GM23338 (cell line): ENCODE data around the gene ANKRD66.

ENCODE experiments used
- EZH2 ChIP-seq: fragments of 200-600 bp; sonication (generic); IDR thresholded peaks from one replicate; pipeline ENCODE4 v1.8.0; 2017; ENCODE audit warnings: antibody characterized with exemption, mild to moderate bottlenecking, low read depth; ENCODE audit not compliant: unreplicated experiment
- TF ChIP-seq, protein P1 (sequence below), 2 experiments: fragments of 200-600 bp in 1 of 2; sonication (generic) in 1 of 2; conservative IDR thresholded peaks; 2 replicates each; pipeline versions ENCODE4 v1.5.1 to v1.6.1; 2016 to 2017; ENCODE audit warnings: antibody characterized with exemption in 2 of 2, low read depth in 2 of 2, mild to moderate bottlenecking in 2 of 2, moderate library complexity in 1 of 2

- TF ChIP-seq, protein P1, sequence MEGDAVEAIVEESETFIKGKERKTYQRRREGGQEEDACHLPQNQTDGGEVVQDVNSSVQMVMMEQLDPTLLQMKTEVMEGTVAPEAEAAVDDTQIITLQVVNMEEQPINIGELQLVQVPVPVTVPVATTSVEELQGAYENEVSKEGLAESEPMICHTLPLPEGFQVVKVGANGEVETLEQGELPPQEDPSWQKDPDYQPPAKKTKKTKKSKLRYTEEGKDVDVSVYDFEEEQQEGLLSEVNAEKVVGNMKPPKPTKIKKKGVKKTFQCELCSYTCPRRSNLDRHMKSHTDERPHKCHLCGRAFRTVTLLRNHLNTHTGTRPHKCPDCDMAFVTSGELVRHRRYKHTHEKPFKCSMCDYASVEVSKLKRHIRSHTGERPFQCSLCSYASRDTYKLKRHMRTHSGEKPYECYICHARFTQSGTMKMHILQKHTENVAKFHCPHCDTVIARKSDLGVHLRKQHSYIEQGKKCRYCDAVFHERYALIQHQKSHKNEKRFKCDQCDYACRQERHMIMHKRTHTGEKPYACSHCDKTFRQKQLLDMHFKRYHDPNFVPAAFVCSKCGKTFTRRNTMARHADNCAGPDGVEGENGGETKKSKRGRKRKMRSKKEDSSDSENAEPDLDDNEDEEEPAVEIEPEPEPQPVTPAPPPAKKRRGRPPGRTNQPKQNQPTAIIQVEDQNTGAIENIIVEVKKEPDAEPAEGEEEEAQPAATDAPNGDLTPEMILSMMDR (conservative IDR thresholded peaks at IDR 0.05; ENCODE audit: low read depth in 2 of 2): no peak
- TF ChIP-seq EZH2: no peak
Observed at GRCh38 chr6:46793138-46793537, 46.4 kb downstream of the ANKRD66 start, which contains the start of gene MEP1A.
